HG03135 (cell line): ENCODE data around the gene TOPBP1.

Experiments used
- ATAC-seq: cut with Tn5 transposase; IDR thresholded peaks from one replicate; pipeline ENCODE4 v1.9.1; 2021; ENCODE audit warnings: mild to moderate bottlenecking, moderate library complexity; ENCODE audit not compliant: unreplicated experiment

TOPBP1 gene

GRCh38 chr3:133611534-133611933, 50.2 kb downstream of the TOPBP1 start:
- ATAC-seq: no peak

GRCh38 chr3:133610031-133610430, 51.7 kb downstream of the TOPBP1 start:
- no peak for ATAC-seq

DNA sequence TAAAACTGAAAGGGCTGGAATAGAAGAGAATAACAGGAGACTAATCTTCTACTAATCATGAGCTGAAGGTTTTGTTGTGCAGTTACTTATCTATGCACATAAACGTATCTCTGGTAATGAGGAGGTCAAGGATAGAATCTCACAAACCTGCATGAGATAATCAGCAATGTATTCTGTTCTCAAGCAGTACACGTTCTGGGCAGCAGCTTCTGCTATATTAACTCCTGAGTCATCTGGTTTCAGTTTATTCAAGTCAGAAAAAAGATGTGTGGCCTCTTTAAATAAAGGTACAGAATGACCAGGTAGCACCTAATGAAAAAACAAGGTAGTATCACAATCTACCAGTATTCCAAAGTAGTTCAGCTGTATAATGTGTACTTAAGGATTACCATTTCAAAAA, 53.4 kb downstream of the TOPBP1 start:
- no peak for ATAC-seq

GRCh38 chr3:133607816-133608215, 53.9 kb downstream of the TOPBP1 start:
- no peak for ATAC-seq

DNA sequence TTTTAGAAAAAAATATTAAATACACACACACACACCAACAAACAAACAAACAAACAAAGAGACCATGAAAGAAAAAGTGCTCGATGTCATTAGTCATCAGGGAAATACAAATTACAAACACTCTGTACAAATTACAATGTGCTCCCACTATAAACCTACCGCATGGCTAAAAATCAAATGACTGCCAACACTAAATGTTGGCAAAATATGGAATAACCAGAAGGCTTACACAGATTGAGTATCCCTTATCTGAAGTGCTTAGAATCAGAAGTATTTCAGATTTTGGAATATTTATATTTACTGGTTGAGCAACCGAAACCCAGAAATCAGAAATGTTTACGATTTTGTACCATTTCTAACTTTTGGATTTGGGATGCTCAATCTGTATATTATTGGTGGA, 54.8 kb downstream of the TOPBP1 start:
- ATAC-seq: no peak

DNA sequence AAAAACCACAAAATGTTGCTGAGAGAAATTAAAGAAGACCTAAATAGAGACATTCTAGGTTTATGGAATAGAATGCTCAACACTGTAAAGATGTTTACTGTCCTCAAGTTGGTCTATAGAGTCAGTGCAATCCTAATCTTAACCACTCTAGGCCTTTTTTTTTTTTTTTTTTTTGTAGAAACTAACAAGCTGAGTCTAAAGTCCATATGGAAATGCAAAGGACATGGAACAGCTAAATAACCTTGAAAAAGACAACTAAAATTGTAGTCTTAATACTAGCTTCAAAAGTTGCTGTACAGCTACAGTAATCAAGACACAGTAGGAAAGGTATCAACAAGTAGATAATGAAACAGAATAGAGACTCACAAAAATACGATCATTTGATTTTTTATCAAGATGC, 55.4 kb downstream of the TOPBP1 start:
- no peak for ATAC-seq

DNA sequence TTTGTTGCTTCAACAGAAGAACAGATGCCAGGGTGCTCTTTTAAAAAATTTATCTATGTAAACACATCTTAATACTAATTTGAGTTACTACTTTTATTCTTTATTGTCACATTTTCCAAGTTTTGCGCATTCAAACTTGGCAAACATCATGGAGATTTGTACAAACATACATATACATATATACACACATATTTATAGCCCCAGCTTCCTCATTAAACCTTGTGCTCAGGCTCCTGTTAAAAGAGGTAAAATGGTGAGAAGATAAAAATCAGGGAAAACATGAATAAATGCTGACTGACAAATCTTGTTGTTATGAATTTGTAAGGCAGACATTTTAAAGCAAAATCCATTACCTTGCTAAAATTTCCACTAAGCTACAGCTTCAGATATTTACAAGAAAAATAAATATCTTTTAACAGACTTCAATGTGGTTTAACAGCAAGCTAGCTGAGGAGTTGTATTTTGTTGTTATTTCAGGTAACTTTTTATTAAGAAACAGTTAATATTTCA, 61.1 kb downstream of the TOPBP1 start:
- ATAC-seq: no peak

DNA sequence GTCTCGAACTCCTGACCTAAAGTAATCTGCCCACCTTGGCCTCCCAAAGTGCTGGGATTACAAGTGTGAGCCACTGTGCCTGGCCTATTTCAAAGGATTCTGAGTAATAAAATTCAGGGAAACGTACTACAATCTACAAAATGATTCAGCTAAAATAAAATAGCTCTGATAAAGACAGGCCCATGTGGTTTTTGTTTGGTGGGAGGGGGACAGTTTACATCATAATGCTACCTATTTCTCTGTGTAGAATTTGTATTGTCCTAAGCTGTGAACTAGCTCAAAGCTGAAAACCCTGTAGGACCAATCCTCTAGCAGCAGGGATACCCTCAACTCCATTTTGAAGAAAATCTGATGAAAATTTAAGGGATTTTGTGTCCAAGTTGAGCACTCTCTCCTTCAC, 62.5 kb downstream of the TOPBP1 start:
- no peak for ATAC-seq

GRCh38 chr3:133598405-133598804, 63.3 kb downstream of the TOPBP1 start:
- no peak for ATAC-seq

DNA sequence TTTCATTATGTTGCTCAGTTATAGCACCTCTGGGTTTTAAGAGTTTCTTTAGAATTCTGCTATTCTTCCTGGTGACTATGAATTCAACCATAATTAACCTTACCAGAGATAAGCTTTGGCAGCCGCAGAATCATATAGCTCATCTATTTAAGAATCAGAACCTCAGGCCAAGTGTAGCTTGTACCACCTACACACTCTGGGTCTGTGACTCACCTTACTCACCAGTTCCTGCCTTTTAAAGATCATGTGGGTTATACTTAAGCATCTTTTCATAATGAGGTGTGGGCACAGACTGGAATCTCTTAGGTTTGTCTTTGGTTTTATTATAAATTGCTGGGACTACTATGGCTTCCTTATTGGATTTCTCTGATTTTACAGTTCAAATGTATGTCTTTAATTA, 66.4 kb downstream of the TOPBP1 start:
- ATAC-seq: no peak

GRCh38 chr3:133593243-133593642, 68.5 kb downstream of the TOPBP1 start:
- ATAC-seq: no peak

DNA sequence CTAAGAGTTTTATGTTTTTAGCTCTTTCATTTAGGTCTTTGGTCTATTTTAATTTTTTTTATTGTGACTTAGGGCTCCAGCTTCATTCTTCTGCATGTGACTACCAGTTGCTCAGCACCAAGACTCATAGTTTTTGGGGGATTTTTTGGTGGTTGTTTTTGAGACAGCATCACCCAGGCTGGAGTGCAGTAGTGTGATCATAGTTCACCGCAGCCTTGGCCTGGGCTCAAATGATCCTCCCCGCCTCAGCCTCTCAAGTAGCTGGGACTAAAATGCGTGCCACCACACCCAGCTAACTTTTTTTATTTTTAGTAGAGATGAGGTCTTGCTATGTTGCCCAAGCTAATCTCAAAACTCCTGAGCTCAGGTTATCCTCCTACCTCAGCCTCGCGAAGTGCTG, 68.9 kb downstream of the TOPBP1 start:
- no peak for ATAC-seq

DNA sequence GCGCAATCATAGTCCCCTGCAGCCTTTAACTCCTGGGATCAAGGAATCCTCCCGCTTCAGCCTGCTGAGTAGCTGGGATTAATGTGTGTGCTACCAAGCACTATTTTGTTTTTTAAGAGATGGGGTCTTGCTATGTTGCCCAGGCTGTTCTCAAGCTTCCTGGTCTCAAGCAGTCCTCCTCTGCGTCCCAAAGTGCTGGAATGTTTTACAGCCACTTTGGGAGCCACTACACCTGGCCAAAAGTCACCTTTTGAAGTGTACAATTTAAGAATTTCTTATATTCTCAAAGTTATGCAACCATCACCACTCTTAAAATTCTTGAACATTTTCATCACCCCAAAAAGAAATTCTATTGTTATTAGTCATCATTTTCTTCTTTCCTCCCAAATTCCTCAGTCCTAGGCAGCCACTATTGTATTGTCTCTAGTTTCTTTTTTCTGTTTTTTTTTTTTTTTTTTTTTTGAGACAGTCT, 70.4 kb downstream of the TOPBP1 start:
- ATAC-seq: no peak

DNA sequence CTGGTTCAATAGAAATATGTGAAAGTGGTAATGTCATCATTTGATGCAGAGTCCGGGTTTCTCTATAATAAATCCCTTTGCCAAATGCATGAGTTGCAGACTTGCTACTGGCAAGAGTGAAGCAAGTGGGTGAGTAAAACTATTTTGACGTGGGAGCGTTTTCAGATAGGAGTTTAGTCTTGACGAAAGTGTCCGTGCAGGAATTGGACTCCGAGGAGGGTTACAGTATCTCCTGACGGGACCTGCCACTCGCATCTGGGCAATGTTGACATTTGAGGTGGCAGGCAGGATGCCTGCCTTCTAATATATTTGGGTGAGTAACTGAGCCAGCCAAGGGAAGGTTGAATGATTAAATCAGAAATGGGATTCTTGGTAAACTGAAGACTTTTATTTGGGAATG, 72.2 kb downstream of the TOPBP1 start:
- no peak for ATAC-seq

- ATAC-seq: no peak
Observed at GRCh38 chr3:133588784-133589465, 72.8 kb downstream of the TOPBP1 start.

- ATAC-seq: no peak
Observed at GRCh38 chr3:133588035-133588434, 73.7 kb downstream of the TOPBP1 start.

DNA sequence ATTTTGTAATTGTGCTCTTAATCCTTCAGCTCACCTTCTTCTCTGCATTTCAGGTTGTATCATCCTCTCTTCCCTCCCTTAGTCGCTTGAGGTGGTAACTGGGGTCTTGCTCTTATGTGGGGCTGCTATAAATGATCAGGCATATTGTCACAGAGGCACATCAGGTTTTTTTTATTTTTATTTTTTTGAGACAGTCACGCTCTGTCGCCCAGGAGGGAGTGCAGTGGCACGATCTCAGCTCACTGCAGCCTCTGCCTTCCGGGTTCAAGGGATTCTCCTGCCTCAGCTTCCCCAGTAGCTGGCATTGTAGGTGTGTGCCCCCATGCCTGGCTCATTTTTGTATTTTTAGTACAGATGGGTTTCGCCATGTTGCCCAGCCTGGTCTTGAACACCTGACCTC, 78.3 kb downstream of the TOPBP1 start:
- ATAC-seq: no peak

GRCh38 chr3:133578548-133579191, 83.1 kb downstream of the TOPBP1 start:
- no peak for ATAC-seq

- ATAC-seq: no peak
Observed at GRCh38 chr3:133576169-133576568, 85.6 kb downstream of the TOPBP1 start.

DNA sequence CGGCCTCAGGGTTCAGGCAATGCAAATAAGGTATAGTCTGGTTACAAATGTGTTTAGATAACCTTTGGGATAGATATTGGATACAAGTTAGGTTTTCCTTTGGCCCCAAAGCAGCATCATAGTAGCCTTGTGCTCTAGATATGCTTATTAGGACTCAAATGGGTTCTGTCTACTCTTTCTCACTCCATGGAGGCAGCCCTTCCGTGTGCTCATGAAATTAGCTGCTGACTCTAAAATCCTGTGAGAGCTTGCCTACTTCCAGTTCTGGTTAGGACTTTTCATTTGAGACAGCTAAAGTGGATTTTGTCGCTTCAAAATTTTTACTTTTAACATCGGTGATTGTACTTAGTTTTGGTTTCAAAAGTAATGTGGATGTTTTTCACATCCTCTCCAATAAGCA, 86.7 kb downstream of the TOPBP1 start:
- no peak for ATAC-seq

DNA sequence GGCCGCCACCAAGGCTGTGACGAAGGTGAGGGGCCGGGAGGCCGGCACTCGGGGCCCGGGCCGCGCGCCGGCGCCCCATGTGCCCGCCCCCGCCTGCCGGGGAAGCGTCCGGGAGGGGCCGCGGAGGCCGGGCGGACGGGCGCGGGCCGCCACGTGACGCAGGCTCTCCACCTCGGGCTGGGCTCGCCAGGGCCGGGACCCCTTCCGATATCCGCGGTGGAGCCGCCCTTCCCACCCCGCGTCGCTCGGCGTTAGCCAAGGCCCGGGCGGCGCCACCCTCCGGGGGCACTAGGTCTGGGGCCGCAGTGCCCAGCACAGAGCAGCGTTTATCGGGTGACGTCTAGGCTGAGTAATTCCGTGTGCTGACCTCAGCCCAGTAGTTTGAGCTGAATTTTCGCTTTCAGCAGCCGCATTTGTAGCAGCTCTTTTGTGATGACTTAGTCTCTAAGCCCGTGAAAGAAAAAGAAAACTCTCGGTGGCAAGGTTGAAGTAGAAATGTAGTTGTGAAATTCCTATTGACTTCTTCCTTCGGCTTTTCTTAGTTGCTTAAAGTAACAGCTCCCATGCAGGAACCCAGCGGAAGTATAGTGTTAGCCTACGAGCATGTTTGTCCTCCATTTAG, 87.4 kb downstream of the TOPBP1 start:
- ATAC-seq: peak; percentile 22

DNA sequence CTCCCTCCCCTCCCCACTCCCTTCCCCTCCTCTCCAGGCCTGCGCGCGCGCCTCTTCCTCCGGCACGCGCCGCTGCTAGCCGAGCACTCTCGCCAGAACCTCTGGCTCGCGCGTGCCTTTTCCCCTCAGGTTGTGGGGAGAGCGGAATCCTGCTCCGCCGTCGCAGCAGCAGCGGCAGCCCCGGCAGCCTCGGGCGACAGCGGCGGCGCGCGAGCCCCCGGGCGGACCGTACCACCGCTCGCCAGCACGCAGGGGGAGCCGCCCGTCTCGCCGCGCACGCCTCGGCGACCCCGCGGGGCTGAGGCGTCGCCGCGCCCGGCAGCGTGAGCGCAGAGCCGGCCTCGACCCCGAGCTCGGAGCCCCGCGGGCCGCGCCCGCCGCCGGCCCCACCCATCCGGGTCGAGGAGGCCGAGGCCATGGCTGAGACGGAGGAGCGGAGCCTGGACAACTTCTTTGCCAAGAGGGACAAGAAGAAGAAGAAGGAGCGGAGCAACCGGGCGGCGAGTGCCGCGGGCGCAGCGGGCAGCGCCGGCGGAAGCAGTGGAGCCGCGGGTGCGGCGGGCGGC, 88.0 kb downstream of the TOPBP1 start, which contains the start of gene CDV3:
Gene CDV3 (plus strand): TSS at position 58 of the 566 bp plus-strand sequence. CDS start 359 bp downstream, at position 417.
- ATAC-seq: peak; percentile 33
